Ishikawa (cell line): ENCODE data around the gene FAP.

ENCODE experiments used
- CEBPB ChIP-seq: IDR thresholded peaks from 2 replicates; pipeline ENCODE4 v1.6.1; 2012
- CREB1 ChIP-seq: IDR thresholded peaks from 2 replicates; pipeline ENCODE4 v1.6.1; 2012; ENCODE audit warnings: low read depth
- EGR1 ChIP-seq: IDR thresholded peaks from 2 replicates; pipeline ENCODE4 v1.6.1; 2012
- EP300 ChIP-seq: IDR thresholded peaks from 2 replicates; pipeline ENCODE4 v1.6.1; 2012; ENCODE audit warnings: borderline replicate concordance
- FOXM1 ChIP-seq: IDR thresholded peaks from 2 replicates; pipeline ENCODE4 v1.6.1; 2012; ENCODE audit warnings: low read depth, borderline replicate concordance
- MAX ChIP-seq: IDR thresholded peaks from 2 replicates; pipeline ENCODE4 v1.6.1; 2012
- NFIC ChIP-seq: IDR thresholded peaks from 2 replicates; pipeline ENCODE4 v1.6.1; 2012
- RAD21 ChIP-seq: IDR thresholded peaks from 2 replicates; pipeline ENCODE4 v1.6.1; 2012; ENCODE audit warnings: low read depth
- TAF1 ChIP-seq: IDR thresholded peaks from 2 replicates; pipeline ENCODE4 v1.6.1; 2012; ENCODE audit warnings: low read depth, mild to moderate bottlenecking
- TCF12 ChIP-seq: IDR thresholded peaks from 2 replicates; pipeline ENCODE4 v1.6.1; 2012; ENCODE audit warnings: low read depth
- TEAD4 ChIP-seq: IDR thresholded peaks from 2 replicates; pipeline ENCODE4 v1.6.1; 2012
- USF1 ChIP-seq: IDR thresholded peaks from 2 replicates; pipeline ENCODE4 v1.6.1; 2012
- YY1 ChIP-seq: IDR thresholded peaks from 2 replicates; pipeline ENCODE4 v1.6.1; 2012; ENCODE audit warnings: low read depth
- ZBTB7A ChIP-seq: IDR thresholded peaks from 2 replicates; pipeline ENCODE4 v1.6.1; 2012; ENCODE audit warnings: low read depth
- TF ChIP-seq, protein P1 (sequence below): IDR thresholded peaks from 2 replicates; pipeline ENCODE4 v1.6.1; 2012; ENCODE audit warnings: low read depth, mild to moderate bottlenecking

FAP gene

DNA sequence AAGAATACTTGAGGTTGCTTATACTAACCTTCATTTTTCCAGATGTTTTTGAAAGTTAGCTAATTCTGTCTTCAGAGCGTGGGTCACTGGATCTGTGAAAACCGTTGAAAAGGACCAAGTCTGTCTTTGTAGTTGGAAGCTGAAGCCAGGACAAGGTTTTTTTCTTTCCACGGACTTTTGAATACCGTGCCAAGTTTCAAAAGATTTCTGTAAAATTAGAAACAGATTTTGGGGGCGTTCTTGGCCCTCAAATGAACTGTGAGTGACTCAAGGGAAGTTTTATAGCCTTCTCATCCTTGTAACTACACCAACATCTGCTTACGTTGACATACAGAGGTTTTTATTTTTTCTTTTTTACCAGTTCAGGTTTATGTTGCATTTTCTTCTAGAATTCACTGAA lies at the start of gene FAP:
Gene FAP, minus strand, starts transcription at position 152 of the 400 bp plus-strand sequence. Its CDS starts 118 bp downstream, at position 34.
- no peak for TF ChIP-seq TEAD4
- no peak for TF ChIP-seq ZBTB7A
- TF ChIP-seq CREB1, result no peak
- TF ChIP-seq USF1, result no peak
- no peak for TF ChIP-seq EP300
- no peak for TF ChIP-seq EGR1
- no peak for TF ChIP-seq TCF12
- TF ChIP-seq TAF1, result no peak
- TF ChIP-seq NFIC, result no peak
- TF ChIP-seq, protein P1, sequence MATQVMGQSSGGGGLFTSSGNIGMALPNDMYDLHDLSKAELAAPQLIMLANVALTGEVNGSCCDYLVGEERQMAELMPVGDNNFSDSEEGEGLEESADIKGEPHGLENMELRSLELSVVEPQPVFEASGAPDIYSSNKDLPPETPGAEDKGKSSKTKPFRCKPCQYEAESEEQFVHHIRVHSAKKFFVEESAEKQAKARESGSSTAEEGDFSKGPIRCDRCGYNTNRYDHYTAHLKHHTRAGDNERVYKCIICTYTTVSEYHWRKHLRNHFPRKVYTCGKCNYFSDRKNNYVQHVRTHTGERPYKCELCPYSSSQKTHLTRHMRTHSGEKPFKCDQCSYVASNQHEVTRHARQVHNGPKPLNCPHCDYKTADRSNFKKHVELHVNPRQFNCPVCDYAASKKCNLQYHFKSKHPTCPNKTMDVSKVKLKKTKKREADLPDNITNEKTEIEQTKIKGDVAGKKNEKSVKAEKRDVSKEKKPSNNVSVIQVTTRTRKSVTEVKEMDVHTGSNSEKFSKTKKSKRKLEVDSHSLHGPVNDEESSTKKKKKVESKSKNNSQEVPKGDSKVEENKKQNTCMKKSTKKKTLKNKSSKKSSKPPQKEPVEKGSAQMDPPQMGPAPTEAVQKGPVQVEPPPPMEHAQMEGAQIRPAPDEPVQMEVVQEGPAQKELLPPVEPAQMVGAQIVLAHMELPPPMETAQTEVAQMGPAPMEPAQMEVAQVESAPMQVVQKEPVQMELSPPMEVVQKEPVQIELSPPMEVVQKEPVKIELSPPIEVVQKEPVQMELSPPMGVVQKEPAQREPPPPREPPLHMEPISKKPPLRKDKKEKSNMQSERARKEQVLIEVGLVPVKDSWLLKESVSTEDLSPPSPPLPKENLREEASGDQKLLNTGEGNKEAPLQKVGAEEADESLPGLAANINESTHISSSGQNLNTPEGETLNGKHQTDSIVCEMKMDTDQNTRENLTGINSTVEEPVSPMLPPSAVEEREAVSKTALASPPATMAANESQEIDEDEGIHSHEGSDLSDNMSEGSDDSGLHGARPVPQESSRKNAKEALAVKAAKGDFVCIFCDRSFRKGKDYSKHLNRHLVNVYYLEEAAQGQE, result no peak
- TF ChIP-seq RAD21, result no peak

GRCh38 chr2:162291748-162292147 lies 48.5 kb upstream of the FAP start:
- TF ChIP-seq, protein P1, result no peak
- TF ChIP-seq USF1, result no peak
- no peak for TF ChIP-seq FOXM1
- no peak for TF ChIP-seq CREB1
- TF ChIP-seq TAF1, result no peak
- no peak for TF ChIP-seq TCF12
- no peak for TF ChIP-seq RAD21
- no peak for TF ChIP-seq EGR1
- TF ChIP-seq TEAD4, result no peak
- TF ChIP-seq MAX, result no peak
- TF ChIP-seq YY1, result no peak

GRCh38 chr2:162282765-162283425 lies 39.6 kb upstream of the FAP start:
- TF ChIP-seq EP300, result no peak
- TF ChIP-seq FOXM1, result no peak
- no peak for TF ChIP-seq ZBTB7A
- TF ChIP-seq TCF12, result no peak
- TF ChIP-seq YY1, result no peak
- TF ChIP-seq TEAD4, result no peak
- no peak for TF ChIP-seq EGR1
- no peak for TF ChIP-seq RAD21
- TF ChIP-seq, protein P1, result no peak
- TF ChIP-seq MAX, result no peak
- no peak for TF ChIP-seq CREB1
- no peak for TF ChIP-seq NFIC
- TF ChIP-seq TAF1, result no peak
- TF ChIP-seq CEBPB, result no peak
- no peak for TF ChIP-seq USF1

- TF ChIP-seq MAX, result no peak
- no peak for TF ChIP-seq TEAD4
- TF ChIP-seq CREB1, result no peak
- no peak for TF ChIP-seq TCF12
- TF ChIP-seq, protein P1, result no peak
Observed at GRCh38 chr2:162280654-162281053, 37.4 kb upstream of the FAP start.
